Caco-2 (cell line): ENCODE measurements around the gene PAX4. TPM values are rescaled to one million over a fixed set of nuclear protein-coding genes. Genes with fewer than 3 reads are reported as not detected.
A peak's percentile ranks its signal among the peaks of the same experiment; 100 is the strongest.

Experiments
- BruUV-seq: library from RNA; stranded (reverse); fragments of 400-500 nt; replicated peaks from 2 replicates; lab custom pipeline; 2021; lab: Mats Ljungman, UMichigan
- CTCF ChIA-PET: fragments of 300-600 bp; sonication (Branson Sonifier 250); formaldehyde crosslinking; loops from one replicate; lab custom pipeline; 2022; ENCODE audit warnings: antibody characterized with exemption; lab: Charles Lee
- POLR2A ChIA-PET: fragments of 300-600 bp; sonication (Branson Sonifier 250); formaldehyde crosslinking; loops from one replicate; lab custom pipeline; 2022; ENCODE audit warnings: antibody characterized with exemption; lab: Charles Lee
- DNase-seq, 2 experiments: peaks; one replicate each; pipeline versions ENCODE4 v3.0.0 to v3.0.0-alpha.2; 2020 to 2022
- H3K27me3 ChIP-seq: replicated peaks from 2 replicates; pipeline ENCODE4 v1.6.0; 2011; ENCODE audit warnings: low read length; ENCODE audit not compliant: control insufficient read depth, insufficient read depth
- H3K36me3 ChIP-seq: 2 replicates; pipeline ENCODE4 v1.5.1; 2011; ENCODE audit warnings: low read length; ENCODE audit not compliant: control insufficient read depth, insufficient read depth
- H3K4me1 ChIP-seq: fragments of 250-450 bp; sonication (Bioruptor Pico); 2 replicates; pipeline ENCODE4 v1.5.1; 2020; ENCODE audit warnings: mild to moderate bottlenecking
- H3K4me3 ChIP-seq: 2 replicates; pipeline ENCODE4 v1.5.1; 2011; ENCODE audit warnings: low read depth, mild to moderate bottlenecking, control low read depth, low read length
- H3K9me3 ChIP-seq: fragments of 250-450 bp; sonication (Bioruptor Pico); 2 replicates; pipeline ENCODE4 v1.5.1; 2020; ENCODE audit warnings: mild to moderate bottlenecking, moderate library complexity
- H3K27ac Mint-ChIP-seq: one replicate; pipeline ENCODE4 v1.8.0; 2022; ENCODE audit warnings: mixed read lengths; ENCODE audit not compliant: unreplicated experiment
- H3K27me3 Mint-ChIP-seq: one replicate; pipeline ENCODE4 v1.8.0; 2022; ENCODE audit warnings: mixed read lengths; ENCODE audit not compliant: insufficient read depth, unreplicated experiment
- H3K36me3 Mint-ChIP-seq: one replicate; pipeline ENCODE4 v1.8.0; 2022; ENCODE audit warnings: mild to moderate bottlenecking, mixed read lengths; ENCODE audit not compliant: insufficient read depth, unreplicated experiment
- H3K4me1 Mint-ChIP-seq: one replicate; pipeline ENCODE4 v1.8.0; 2022; ENCODE audit warnings: low read depth, mixed read lengths; ENCODE audit not compliant: unreplicated experiment
- H3K4me3 Mint-ChIP-seq: one replicate; pipeline ENCODE4 v1.8.0; 2022; ENCODE audit warnings: mild to moderate bottlenecking, moderate library complexity, mixed read lengths; ENCODE audit not compliant: unreplicated experiment
- H3K9me3 Mint-ChIP-seq: one replicate; pipeline ENCODE4 v1.8.0; 2022; ENCODE audit warnings: mixed read lengths; ENCODE audit not compliant: unreplicated experiment
- intact Hi-C: fragments of 100-400 bp; cut with micrococcal nuclease; formaldehyde crosslinking; loops from one replicate; pipeline ENCODE4 v1.10.0; 2022; ENCODE audit not compliant: unreplicated experiment
- total RNA-seq: library from RNA; stranded (reverse); gene quantifications from 2 replicates; pipeline ENCODE4 v1.2.3, GENCODE V29; 2022
- TF ChIP-seq, protein P1 (sequence below), 2 experiments: fragments of 200-600 bp in 1 of 2; IDR thresholded peaks; 1 replicate in 1 of 2; 2 replicates in 1 of 2; pipeline versions ENCODE4 v1.5.1 to v1.8.0; 2011 to 2022; ENCODE audit warnings: antibody characterized with exemption in 1 of 2, control low read depth in 1 of 2, inconsistent platforms in 1 of 2, low read depth in 1 of 2, low read length in 1 of 2, mild to moderate bottlenecking in 1 of 2, moderate library complexity in 1 of 2; ENCODE audit not compliant: insufficient read depth in 1 of 2, severe bottlenecking in 1 of 2, unreplicated experiment in 1 of 2

Gene PAX4
- total RNA-seq, 1 experiment from 2014 or later, result not detected

DNA sequence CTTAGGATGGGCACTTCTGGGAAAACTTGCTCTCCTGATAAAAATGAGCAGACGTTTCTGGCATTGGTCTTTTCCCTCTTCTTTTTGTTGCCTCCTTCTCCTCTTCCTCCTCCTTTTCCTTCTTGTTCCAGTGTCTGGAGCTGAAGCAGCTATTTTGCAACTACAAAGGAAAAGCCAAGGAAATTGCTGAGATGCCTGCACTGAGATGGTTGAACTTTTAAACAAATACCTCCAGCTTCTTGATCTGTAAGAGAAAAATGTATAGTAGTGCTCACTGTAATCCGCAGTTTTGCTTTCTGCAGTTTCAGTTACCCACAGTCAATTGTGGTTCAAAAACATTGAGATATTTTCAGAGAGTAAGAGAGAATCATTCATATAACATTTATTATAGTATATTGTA is 26.5 kb upstream of the PAX4 start:
- no TSS peak for BruUV-seq

DNA sequence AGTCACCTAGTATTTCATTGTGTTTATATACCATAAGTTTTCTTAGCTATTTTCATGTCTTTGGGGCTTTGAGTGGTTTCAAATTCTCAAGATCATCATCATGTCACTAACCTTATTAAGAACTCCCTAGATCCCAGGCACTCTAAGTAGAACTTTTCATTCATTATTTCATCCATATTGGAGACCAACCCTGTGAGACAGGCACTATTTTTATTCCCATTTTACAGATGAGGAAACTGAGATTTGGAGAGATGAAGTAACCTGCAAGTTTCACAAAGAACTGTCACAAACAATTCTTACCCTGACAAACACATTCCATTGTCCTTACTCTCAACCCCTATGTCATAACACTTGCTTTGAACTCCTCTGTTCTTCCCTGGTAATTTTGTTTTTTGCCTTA is 20.3 kb upstream of the PAX4 start:
- no peaks in the 10 kb centered on the region for H3K27me3 ChIP-seq
- H3K4me3 Mint-ChIP-seq, result no peak overlapping the region
- H3K4me1 Mint-ChIP-seq, result peaks cover 21% of the 10 kb centered on the region
- H3K27me3 Mint-ChIP-seq, result no peaks in the 10 kb centered on the region
- DNase-seq, result no peak
- H3K36me3 ChIP-seq, result no peaks in the 10 kb centered on the region
- no peaks in the 10 kb centered on the region for H3K36me3 Mint-ChIP-seq
- POLR2A ChIA-PET, result no interaction called here
- no peaks in the 10 kb centered on the region for H3K9me3 Mint-ChIP-seq
- TF ChIP-seq, protein P1, sequence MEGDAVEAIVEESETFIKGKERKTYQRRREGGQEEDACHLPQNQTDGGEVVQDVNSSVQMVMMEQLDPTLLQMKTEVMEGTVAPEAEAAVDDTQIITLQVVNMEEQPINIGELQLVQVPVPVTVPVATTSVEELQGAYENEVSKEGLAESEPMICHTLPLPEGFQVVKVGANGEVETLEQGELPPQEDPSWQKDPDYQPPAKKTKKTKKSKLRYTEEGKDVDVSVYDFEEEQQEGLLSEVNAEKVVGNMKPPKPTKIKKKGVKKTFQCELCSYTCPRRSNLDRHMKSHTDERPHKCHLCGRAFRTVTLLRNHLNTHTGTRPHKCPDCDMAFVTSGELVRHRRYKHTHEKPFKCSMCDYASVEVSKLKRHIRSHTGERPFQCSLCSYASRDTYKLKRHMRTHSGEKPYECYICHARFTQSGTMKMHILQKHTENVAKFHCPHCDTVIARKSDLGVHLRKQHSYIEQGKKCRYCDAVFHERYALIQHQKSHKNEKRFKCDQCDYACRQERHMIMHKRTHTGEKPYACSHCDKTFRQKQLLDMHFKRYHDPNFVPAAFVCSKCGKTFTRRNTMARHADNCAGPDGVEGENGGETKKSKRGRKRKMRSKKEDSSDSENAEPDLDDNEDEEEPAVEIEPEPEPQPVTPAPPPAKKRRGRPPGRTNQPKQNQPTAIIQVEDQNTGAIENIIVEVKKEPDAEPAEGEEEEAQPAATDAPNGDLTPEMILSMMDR (IDR thresholded peaks at IDR 0.05; ENCODE audit: insufficient read depth in 1 of 2, low read depth in 1 of 2, low read length in 1 of 2, severe bottlenecking in 1 of 2, unreplicated experiment in 1 of 2), result no peak
- H3K4me1 ChIP-seq, result peaks cover 31% of the 10 kb centered on the region
- CTCF ChIA-PET, result no interaction called here
- no peaks in the 10 kb centered on the region for H3K9me3 ChIP-seq
- no TSS peak for BruUV-seq
- H3K4me3 ChIP-seq, result no peak overlapping the region
- intact Hi-C loops, result no loop called here
- no peak overlapping the region for H3K27ac Mint-ChIP-seq

More for the DNA sequence above, 26.5 kb upstream of the PAX4 start:
- peak overlapping the region; percentile 4 for H3K27ac Mint-ChIP-seq
- no peak for DNase-seq
- no peak overlapping the region for H3K4me3 Mint-ChIP-seq
- Histone ChIP-seq H3K4me1 (peaks cover 28% of the 10 kb centered on the region), H3K27me3 (no peaks in the 10 kb centered on the region), H3K4me3 (no peak overlapping the region), H3K36me3 (no peaks in the 10 kb centered on the region), H3K9me3 (no peaks in the 10 kb centered on the region)
- TF ChIP-seq, protein P1 (IDR thresholded peaks at IDR 0.05; ENCODE audit: insufficient read depth in 1 of 2, low read depth in 1 of 2, low read length in 1 of 2, severe bottlenecking in 1 of 2, unreplicated experiment in 1 of 2), result no peak
- ChIA-PET CTCF (no interaction called here), POLR2A (no interaction called here)
- H3K36me3 Mint-ChIP-seq, result no peaks in the 10 kb centered on the region
- no peaks in the 10 kb centered on the region for H3K9me3 Mint-ChIP-seq
- intact Hi-C loops, result no loop called here
- peaks cover 16% of the 10 kb centered on the region for H3K4me1 Mint-ChIP-seq
- H3K27me3 Mint-ChIP-seq, result no peaks in the 10 kb centered on the region

DNA sequence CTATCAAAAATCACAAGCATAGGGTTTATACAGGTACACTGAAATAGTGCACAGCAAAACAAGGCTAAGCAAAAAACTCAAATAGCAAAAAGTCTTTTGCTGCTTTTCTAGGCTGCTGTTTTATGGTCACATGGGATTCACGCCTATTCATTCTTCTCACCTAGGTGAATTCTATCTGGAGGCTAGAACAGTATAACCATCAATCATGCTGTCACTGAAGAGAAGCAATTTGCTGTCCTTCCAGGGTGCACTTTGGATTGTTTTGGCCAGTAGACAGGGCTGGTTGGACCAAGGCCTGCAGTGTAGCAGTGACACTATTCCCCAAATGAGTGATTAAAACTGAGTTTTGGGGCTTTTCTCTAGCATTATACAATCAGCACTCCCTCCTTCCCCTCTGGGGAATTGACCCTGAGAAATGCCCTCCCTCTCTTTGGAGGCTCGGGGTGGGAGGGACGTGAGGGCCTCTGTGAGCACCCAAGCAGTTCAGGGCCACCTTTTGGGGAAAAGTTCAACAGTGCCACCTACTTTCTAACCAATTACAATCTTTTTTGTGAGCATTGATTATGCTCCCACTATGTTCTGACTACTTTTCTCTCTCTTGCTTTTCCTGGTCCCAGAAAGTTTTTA is 17.8 kb upstream of the PAX4 start:
- Mint-ChIP-seq H3K27ac (no peak overlapping the region), H3K36me3 (no peaks in the 10 kb centered on the region), H3K4me3 (no peak overlapping the region), H3K4me1 (peaks cover 10% of the 10 kb centered on the region), H3K27me3 (no peaks in the 10 kb centered on the region), H3K9me3 (no peaks in the 10 kb centered on the region)
- no peaks in the 10 kb centered on the region for H3K36me3 ChIP-seq
- no peaks in the 10 kb centered on the region for H3K27me3 ChIP-seq
- no peaks in the 10 kb centered on the region for H3K9me3 ChIP-seq
- POLR2A ChIA-PET, result no interaction called here
- CTCF ChIA-PET, result no interaction called here
- intact Hi-C loops, result no loop called here
- TF ChIP-seq, protein P1 (IDR thresholded peaks at IDR 0.05; ENCODE audit: insufficient read depth in 1 of 2, low read depth in 1 of 2, low read length in 1 of 2, severe bottlenecking in 1 of 2, unreplicated experiment in 1 of 2), result no peak
- peak in 1 of 2 experiments; percentile 24 for DNase-seq
- no TSS peak for BruUV-seq
- no peak overlapping the region for H3K4me3 ChIP-seq
- H3K4me1 ChIP-seq, result peaks cover 13% of the 10 kb centered on the region
